Non-pigmented ciliary epithelial cell (primary cell): Measurements from ENCODE around the gene RUNX1.

Source experiments
- DNase-seq: peaks from one replicate; pipeline ENCODE4 v3.0.0-alpha.2; 2010; ENCODE audit warnings: low read depth

The RUNX1 gene

GRCh38 chr21:34897828-34898227 lies 151.3 kb downstream of the RUNX1 start:
- DNase-seq, result no peak

GRCh38 chr21:34894401-34894800 lies 154.7 kb downstream of the RUNX1 start:
- DNase-seq, result no peak

GRCh38 chr21:34892209-34892608 lies 156.9 kb downstream of the RUNX1 start:
- DNase-seq, result no peak

DNA sequence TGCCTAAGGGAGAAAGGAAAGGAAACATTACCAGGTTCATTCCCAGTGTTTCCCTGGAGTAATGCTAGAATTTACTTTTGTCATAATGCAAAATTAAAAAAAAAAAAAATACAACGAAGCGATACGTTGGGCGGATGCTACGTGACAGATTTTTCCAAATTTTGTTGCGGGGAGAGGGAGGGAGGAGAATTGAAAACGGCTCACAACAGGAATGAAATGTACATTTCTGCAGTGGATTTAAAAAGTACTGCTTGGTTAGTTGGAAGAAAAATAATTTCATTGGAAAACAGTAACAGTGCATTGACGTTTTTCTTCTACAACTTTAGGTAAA lies 157.5 kb downstream of the RUNX1 start:
- DNase-seq, result no peak

GRCh38 chr21:34890724-34891612 lies 158.1 kb downstream of the RUNX1 start:
- no peak for DNase-seq

- no peak for DNase-seq
These were observed 158.7 kb downstream of the RUNX1 start for GRCh38 chr21:34890470-34890723.

DNA sequence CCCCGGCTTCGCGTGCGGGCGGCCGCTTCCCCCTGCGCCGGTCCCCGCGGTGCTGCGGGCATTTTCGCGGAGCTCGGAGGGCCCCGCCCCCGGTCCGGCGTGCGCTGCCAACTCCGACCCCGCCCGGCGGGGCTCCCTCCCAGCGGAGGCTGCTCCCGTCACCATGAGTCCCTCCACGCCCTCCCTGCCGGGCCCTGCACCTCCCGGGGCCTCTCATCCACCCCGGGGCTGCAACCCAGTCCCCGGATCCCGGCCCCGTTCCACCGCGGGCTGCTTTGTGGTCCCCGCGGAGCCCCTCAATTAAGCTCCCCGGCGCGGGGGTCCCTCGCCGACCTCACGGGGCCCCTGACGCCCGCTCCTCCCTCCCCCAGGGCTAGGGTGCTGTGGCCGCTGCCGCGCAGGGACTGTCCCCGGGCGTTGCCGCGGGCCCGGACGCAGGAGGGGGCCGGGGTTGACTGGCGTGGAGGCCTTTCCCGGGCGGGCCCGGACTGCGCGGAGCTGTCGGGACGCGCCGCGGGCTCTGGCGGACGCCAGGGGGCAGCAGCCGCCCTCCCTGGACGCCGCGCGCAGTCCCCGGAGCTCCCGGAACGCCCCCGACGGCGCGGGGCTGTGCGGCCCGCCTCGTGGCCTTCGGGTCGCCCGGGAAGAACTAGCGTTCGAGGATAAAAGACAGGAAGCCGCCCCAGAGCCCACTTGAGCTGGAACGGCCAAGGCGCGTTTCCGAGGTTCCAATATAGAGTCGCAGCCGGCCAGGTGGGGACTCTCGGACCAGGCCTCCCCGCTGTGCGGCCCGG lies 159.2 kb downstream of the RUNX1 start:
- no peak for DNase-seq

DNA sequence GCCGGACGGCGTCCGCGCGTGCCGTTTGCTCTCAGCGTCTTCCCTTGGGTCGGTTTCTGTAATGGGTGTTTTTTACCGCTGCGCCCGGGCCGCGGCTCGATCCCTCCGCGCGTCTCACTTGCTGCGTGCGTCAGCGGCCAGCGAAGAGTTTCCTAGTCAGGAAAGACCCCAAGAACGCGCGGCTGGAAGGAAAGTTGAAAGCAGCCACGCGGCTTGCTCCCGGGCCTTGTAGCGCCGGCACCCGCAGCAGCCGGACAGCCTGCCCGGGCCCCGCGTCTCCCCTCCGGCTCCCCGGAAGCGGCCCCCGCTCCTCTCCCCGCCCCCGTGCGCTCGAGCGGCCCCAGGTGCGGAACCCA lies 159.8 kb downstream of the RUNX1 start:
- no peak for DNase-seq

DNA sequence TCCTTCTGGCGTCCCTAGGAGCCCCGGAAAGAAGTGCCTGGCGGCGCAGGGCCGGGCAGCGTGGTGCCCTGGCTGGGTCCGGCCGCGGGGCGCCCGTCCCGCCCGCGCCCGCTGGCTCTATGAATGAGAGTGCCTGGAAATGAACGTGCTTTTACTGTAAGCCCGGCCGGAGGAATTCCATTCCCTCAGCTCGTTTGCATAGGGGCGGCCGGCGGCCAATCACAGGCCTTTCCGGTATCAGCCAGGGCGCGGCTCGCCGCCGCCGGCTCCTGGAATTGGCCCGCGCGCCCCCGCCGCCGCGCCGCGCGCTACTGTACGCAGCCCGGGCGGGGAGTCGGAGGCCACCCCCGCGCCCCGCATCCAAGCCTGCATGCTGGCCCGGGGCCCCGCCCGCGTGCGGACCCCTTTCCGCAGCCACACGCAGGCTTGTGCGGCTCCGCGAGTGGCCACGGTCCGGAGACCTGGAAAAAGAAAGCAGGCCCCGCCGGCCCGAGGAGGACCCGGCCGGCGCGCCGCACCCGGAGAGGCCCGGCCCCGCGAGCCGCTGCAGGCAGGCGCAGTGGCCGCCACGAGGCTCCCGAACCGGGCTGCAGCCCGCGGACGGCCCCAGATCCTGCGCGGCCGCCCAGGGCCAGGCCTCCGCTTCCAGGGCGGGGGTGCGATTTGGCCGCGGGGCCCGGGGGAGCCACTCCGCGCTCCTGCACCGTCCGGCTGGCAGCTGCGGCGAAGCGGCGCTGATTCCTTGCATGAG lies 160.4 kb downstream of the RUNX1 start:
- DNase-seq, result peak; percentile 76

- DNase-seq, result peak; percentile 91
These were observed 161.2 kb downstream of the RUNX1 start for GRCh38 chr21:34887725-34888568.

DNA sequence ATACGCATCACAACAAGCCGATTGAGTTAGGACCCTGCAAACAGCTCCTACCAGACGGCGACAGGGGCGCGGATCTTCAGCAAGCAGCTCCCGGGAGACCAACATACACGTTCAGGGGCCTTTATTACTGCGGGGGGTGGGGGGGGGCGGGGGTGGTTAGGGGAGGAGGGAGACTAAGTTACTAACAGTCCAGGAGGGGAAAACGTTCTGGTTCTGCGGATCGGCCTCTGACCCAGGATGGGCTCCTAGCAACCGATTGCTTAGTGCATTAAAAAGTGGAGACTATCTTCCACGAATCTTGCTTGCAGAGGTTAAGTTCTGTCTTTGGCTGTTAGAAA lies 162.0 kb downstream of the RUNX1 start:
- DNase-seq, result no peak

DNA sequence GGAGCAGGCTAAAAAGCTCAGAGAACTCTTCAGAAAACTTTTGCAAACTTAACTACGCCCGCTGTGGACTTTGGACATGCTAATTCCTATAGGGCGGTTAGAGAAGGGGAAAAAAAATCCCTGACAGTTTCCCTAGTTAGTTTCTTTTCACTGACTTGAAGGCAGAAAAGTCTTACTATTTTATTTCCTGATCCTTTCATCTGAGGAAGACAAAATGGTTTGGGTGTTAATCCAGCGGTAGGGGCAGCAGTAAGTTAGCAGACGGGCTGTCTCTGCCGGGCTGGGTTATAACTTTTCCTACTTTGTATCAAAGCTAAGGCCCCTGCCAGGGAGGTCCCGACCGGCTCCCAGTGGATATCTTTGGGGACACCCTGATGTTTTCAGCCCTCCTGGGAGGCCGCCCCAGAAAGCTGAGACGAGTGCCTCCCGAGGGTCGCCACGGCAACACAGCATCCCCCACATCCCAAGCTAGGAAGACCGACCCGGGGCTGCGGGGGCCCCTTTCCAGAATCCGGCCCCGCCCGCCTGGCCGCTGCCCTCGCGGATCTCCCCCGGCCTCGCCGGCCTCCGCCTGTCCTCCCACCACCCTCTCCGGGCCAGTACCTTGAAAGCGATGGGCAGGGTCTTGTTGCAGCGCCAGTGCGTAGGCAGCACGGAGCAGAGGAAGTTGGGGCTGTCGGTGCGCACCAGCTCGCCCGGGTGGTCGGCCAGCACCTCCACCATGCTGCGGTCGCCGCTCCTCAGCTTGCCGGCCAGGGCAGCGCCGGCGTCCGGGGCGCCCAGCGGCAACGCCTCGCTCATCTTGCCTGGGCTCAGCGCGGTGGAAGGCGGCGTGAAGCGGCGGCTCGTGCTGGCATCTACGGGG lies 162.6 kb downstream of the RUNX1 start:
- DNase-seq, result no peak

DNA sequence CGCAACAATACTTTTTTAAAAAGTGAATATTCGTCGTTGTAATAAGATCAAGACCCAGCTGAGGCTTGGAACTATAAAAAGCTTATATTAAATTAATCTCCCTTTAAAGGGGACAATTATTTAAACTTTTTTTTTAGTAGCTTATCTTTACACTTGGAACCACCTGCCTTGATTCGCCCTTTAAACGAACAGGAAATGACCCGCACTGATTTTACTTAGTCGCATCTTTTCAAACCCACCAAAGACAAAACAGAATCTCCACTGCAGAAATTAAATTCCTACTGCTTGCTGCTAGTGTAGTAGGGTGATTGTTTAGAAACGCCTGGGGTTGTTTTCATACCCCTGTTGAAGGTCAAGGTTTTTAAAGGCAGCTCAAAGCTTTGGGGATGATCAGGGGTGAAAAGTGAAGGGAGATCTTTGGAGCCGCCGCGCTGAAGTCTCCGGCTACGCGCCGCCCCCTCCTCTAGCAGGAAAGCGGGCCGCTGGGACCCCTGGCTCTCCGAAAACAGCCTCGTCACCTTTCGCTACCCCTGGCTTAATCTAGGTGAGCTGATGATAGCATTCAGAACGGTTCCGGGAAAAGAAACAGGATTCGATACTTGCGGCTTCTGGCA lies 163.4 kb downstream of the RUNX1 start:
- no peak for DNase-seq

GRCh38 chr21:34885125-34885524 lies 164.0 kb downstream of the RUNX1 start:
- no peak for DNase-seq

GRCh38 chr21:34884346-34884929 lies 164.7 kb downstream of the RUNX1 start:
- DNase-seq, result no peak

- DNase-seq, result no peak
These were observed 165.4 kb downstream of the RUNX1 start for GRCh38 chr21:34883491-34884271.

- DNase-seq, result no peak
These were observed 166.4 kb downstream of the RUNX1 start for GRCh38 chr21:34882719-34883131.

- peak; percentile 76 for DNase-seq
These were observed 167.2 kb downstream of the RUNX1 start for GRCh38 chr21:34881839-34882371.

GRCh38 chr21:34881421-34881820 lies 167.7 kb downstream of the RUNX1 start:
- DNase-seq, result peak; percentile 79
